Frontal cortex (tissue), 1 donor: Measurements from ENCODE around the gene GYPE. TPM values are rescaled to one million over a fixed set of nuclear protein-coding genes. Genes with fewer than 3 reads are reported as not detected.

Experiments
- total RNA-seq: library from RNA; depleted of rRNA; stranded (reverse); fragments of >200 nt; gene quantifications from one replicate; pipeline ENCODE4 v1.2.3, GENCODE V29; 2014

GYPE gene
- total RNA-seq, 1 donor from 2014 or later, result 1.2 TPM

Other genes with a start within 250 kb of the GYPE start
- under 0.01 TPM for gene FREM3, start 204.9 kb downstream of the GYPE start, total RNA-seq
- gene GYPB, start 113.8 kb upstream of the GYPE start, total RNA-seq, result 7.7 TPM
- 3.7 TPM for gene GYPA, start 235.2 kb upstream of the GYPE start, total RNA-seq